ENCODE measurements around the gene ELF4. TPM values are rescaled to one million over a fixed set of nuclear protein-coding genes. Genes with fewer than 3 reads are reported as not detected.

ELF4 gene
- total and polyA plus RNA-seq, 12 donors, result 2.7 to 16.7 (median 6.9) TPM

DNA sequence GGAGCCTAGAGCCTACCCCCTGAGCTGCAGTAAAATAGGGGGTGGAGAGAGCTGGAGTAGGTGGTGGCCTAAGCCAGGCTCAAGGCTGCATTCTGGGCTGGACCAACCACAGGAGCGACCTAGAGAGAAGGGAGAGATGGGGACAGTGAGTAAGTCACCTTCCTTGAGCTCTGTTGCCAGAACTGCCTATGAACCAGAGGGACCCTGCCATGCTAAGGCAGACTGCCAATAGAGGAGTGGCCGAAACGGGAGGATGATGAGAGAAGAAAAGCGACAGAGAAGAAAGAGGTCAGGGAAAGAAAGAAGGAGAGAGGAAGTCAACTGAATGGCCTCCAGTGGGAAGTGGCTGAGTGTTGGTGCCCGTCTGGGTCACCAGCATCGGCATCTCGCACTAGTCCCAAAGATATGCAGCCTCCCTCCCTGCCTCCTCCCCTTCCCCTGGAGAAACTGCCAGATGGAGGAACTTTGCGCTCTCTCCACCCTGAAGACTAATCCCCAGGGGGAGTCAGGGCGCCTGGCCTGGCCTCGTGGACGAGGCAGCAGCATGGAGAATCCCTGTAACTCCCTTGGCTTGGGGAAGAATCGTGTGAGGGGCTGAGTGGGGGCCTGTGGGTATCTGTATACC, 28.8 kb downstream of the ELF4 start:
- intact Hi-C loops (cut with DNase I), result loop anchor here in 1 of 2 donors (2.0 to 5.0 kb wide), 2 partner anchors 36 to 111 kb away; no protein-coding TSS in a partner anchor
- Histone ChIP-seq H3K27me3 (no peaks in the 10 kb centered on the region), H3K4me3 (no peak overlapping the region), H3K36me3 (replicated peaks in 1 of 2) (no peaks in the 10 kb centered on the region), H3K9me3 (replicated peaks in 1 of 3) (no peaks in the 10 kb centered on the region), H3K27ac (peak overlapping the region in 2 of 5 donors; percentile 47 to 65), H3K4me1 (replicated peaks in 1 of 2) (peaks cover 0 to 5% of the 10 kb centered on the region in 2 donors)
- DNase-seq, result peak in 5 of 7 donors; percentile 35 to 67 (median 60)
- TF ChIP-seq POLR2A (IDR thresholded peaks at IDR 0.05), result no peak
- 30 to 46% (median 32%) methylated on average over 7 to 12 of the region's 12 CpGs for WGBS, 4 donors

- H3K9me3 ChIP-seq (replicated peaks in 1 of 3), result no peaks in the 10 kb centered on the region
- no peak overlapping the region for H3K27ac ChIP-seq
- no peak overlapping the region for H3K4me3 ChIP-seq
- no peak for DNase-seq
- TF ChIP-seq CTCF (IDR thresholded peaks at IDR 0.05) (no peak), POLR2A (IDR thresholded peaks at IDR 0.05) (no peak)
- H3K4me1 ChIP-seq (replicated peaks in 1 of 2), result peaks cover 0 to 5% of the 10 kb centered on the region in 2 donors
- intact Hi-C loops (cut with DNase I), result loop anchor here in 1 of 2 donors (2.0 to 5.0 kb wide), 2 partner anchors 36 to 112 kb away; no protein-coding TSS in a partner anchor
- no peaks in the 10 kb centered on the region for H3K27me3 ChIP-seq
- 78 to 91% (median 89%) methylated on average over 4 to 7 of the region's 7 CpGs; no CpG with 5 or more reads in 1 of the 4 donors for WGBS, 4 donors
- no peaks in the 10 kb centered on the region for H3K36me3 ChIP-seq (replicated peaks in 1 of 2)
Measured at GRCh38 chrX:130080791-130081367, 29.4 kb downstream of the ELF4 start.

DNA sequence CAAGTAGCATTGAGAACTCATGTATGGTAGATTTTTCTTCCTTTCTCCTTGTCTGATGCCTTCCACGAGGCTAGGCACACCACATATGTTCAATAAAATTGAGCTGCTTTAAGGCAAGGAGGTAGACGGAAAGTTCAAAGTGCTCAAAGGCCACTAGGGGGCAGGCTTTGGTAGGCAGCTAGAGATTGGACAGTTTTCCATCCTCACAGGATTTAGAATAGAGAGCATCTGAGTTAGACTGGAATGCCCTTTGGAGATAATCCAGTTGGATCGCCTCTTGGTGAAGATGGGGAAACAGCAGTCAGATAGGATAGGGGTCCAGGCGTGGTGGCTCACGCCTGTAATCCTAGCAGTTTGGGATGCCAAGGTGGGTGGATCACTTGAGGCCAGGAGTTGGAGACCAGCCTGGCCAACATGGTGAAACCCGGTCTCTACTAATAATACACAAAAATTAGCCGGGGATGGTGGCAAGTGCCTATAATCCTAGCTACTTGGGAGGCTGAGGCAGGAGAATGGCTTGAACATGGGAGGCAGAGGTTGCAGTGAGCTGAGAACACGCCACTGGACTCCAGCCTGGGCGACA, 30.4 kb downstream of the ELF4 start:
- Histone ChIP-seq H3K9me3 (replicated peaks in 1 of 3) (no peaks in the 10 kb centered on the region), H3K27ac (no peak overlapping the region), H3K4me1 (replicated peaks in 1 of 2) (peaks cover 0 to 5% of the 10 kb centered on the region in 2 donors), H3K27me3 (no peaks in the 10 kb centered on the region), H3K4me3 (no peak overlapping the region), H3K36me3 (replicated peaks in 1 of 2) (no peaks in the 10 kb centered on the region)
- no peak for TF ChIP-seq POLR2A (IDR thresholded peaks at IDR 0.05)
- peak; percentile 53 to 74 (median 66) for TF ChIP-seq CTCF (IDR thresholded peaks at IDR 0.05)
- 28 to 52% (median 48%) methylated on average over 6 to 9 of the region's 9 CpGs for WGBS, 4 donors
- peak; percentile 52 to 85 (median 66) for DNase-seq
- intact Hi-C loops (cut with DNase I), result loop anchor here in 1 of 2 donors (2.0 to 5.0 kb wide), 2 partner anchors 37 to 113 kb away; no protein-coding TSS in a partner anchor

GRCh38 chrX:130075777-130076176, 34.5 kb downstream of the ELF4 start:
- no peaks in the 10 kb centered on the region for H3K36me3 ChIP-seq (replicated peaks in 1 of 2)
- H3K9me3 ChIP-seq (replicated peaks in 1 of 3), result no peaks in the 10 kb centered on the region
- WGBS, 4 donors, result 74 to 91% (median 85%) methylated on average over 4 of the region's 4 CpGs

More at GRCh38 chrX:130075777-130076176, 34.5 kb downstream of the ELF4 start:
- TF ChIP-seq CTCF (IDR thresholded peaks at IDR 0.05), result no peak
- no peaks in the 10 kb centered on the region for H3K27me3 ChIP-seq
- H3K27ac ChIP-seq, result no peak overlapping the region
- intact Hi-C loops (cut with DNase I), result no loop called here
- no peak for DNase-seq
- no peak overlapping the region for H3K4me3 ChIP-seq
- no peaks in the 10 kb centered on the region for H3K4me1 ChIP-seq (replicated peaks in 1 of 2)
